GM12801 (cell line): ENCODE data around the gene ADCY9.

Source experiments
- CTCF ChIP-seq: IDR thresholded peaks from one replicate; pipeline ENCODE4 v1.5.1; 2011; ENCODE audit warnings: control low read depth; ENCODE audit not compliant: insufficient read length; ENCODE audit errors: extremely low read depth

ADCY9 gene

GRCh38 chr16:4010225-4011158 lies 105.8 kb downstream of the ADCY9 start:
- TF ChIP-seq CTCF: no peak

DNA sequence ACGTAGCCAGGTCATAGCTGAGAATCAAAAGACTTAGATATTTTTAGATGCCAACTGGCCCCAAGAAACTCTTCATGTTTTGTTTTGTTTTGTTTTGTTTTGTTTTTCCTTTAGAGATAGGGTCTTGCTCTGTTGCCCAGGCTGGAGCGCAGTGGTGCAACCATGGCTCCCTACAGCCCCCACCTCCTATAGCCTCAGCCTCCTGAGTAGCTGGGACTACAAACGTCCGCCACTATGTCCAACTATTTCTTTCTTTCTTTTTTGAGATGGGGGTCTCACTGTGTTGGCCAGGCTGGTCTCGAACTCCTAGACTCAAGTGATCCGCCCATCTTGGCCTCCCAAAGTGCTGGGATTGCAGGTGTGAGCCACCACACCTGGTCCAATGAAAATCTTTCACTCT lies 107.1 kb downstream of the ADCY9 start:
- no peak for TF ChIP-seq CTCF

- no peak for TF ChIP-seq CTCF
These were observed 108.1 kb downstream of the ADCY9 start for GRCh38 chr16:4008116-4008515.

DNA sequence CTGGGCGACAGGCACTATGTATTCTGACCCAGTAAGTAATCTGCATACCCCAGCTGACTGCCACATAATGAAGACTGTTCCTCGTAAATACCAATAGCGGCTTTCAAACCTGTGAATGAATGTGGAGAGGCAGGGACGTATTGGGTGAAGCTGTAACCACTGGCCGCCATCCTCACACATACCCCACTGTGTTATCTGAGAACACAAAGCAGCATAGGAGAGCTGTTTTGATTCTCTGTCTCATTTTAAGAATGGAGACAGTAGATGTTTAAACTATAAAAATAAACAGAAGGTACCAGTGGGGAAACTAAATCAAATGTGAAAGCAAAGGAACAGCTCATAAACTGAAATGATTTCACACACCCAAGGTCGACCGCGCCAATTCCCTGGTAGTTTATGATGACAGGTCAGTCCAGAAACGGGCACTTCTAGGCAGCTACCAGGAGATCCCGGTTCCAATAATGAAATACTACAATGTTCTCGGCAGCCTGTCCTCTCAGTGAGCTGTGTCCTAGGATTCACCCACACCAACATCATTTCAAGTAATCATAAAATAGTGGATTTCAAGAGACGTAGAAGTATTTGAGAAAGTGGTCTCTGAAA lies 109.7 kb downstream of the ADCY9 start:
- TF ChIP-seq CTCF: no peak

DNA sequence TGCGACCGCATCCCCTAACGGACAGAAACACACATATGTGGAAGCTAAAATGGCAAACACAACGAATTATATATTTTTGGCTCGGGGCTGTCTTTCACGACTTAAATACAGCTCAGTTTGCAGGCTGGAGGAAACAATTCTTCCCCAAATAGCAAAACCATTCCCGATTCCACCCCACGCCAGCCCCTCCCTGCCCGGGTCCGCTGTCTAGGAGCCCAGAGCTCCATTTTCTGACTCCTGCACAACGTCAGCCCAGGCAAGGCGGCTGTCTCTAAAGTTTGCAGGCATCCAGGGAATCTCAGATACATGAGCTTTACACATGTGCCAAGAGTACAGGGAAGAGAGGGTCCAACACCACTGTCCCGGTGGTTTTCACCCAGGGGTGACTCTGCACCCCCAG lies 110.5 kb downstream of the ADCY9 start:
- TF ChIP-seq CTCF: no peak

DNA sequence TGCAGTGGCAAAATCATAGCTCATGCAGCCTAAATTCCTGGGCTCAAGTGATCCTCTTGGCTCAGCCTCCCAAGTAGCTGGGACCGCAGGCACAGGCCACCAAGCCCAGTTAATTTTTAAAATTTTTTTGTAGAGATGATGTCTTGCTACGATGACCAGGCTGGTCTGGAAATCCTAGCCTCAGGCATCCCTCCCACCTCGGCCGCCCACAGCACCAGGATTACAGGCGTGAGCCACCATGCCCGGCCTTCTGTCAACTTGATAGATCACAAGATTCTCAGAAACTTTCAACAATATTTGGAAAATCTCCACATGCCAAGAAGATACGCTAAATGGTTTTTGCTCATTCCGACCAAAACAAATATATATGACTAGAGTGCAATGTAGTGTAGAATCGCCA lies 111.0 kb downstream of the ADCY9 start:
- no peak for TF ChIP-seq CTCF

- no peak for TF ChIP-seq CTCF
These were observed 112.0 kb downstream of the ADCY9 start for GRCh38 chr16:4004206-4004605.
